ENCODE results near the gene CPSF4L.

GRCh38 chr17:73232587-73233373 is 28.9 kb downstream of the CPSF4L start:
- TF ChIP-seq CTCF (optimal IDR thresholded peaks at IDR 0.05 in 1 of 3, IDR thresholded peaks at IDR 0.05 in 1 of 3, conservative IDR thresholded peaks at IDR 0.05 in 1 of 3; ENCODE audit: extremely low read depth in 1 of 3, insufficient read depth in 2 of 3, low read length in 3 of 3) (no peak), EZH2 (IDR thresholded peaks at IDR 0.05; ENCODE audit: low read length) (no peak)
